ENCODE results near the gene NKAIN2.

The NKAIN2 gene

DNA sequence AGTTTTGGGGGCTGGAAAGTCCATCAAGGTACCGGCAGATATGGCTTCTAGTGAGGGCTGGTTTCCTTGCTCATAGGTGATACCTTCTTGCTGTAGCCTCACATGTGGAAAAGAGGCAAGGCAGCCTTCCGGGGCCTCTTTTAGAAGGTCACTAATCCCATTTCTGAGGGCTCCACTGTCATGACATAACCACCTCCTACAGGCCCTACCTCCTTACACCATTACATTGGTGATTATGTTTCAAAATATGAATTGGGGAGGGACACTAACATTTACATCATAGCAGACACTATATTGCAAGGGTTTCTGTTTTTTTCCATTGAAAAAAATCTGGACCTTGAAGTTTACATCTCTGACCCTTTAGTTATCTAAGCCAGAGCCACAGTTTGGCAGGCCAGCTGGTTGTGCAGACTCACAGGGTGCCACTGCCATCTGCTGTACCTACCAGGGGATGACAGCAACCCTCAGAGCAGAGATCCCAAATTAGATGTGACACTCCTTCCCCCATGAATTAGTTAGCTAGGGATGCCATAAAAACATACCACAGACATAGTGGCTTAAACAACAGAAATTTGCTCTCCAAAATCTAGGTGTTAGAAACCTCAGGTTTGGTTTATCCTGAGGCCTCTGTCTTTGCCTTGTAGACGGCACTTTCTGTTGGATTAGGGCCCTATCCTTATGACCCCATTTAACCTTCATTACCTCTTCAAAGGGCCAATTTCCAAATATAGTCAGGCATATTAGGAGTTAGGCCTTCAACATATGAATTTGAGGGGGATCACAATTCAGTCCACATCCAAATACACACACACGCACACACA is 992.2 kb downstream of the NKAIN2 start:
- H3K4me3 ChIP-seq (ENCODE audit: low read depth, low read length) = no peak overlapping the region
- TF ChIP-seq, protein P1, sequence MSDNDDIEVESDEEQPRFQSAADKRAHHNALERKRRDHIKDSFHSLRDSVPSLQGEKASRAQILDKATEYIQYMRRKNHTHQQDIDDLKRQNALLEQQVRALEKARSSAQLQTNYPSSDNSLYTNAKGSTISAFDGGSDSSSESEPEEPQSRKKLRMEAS (IDR thresholded peaks at IDR 0.05; ENCODE audit: low read depth, low read length) = no peak
- TF ChIP-seq, protein P2, sequence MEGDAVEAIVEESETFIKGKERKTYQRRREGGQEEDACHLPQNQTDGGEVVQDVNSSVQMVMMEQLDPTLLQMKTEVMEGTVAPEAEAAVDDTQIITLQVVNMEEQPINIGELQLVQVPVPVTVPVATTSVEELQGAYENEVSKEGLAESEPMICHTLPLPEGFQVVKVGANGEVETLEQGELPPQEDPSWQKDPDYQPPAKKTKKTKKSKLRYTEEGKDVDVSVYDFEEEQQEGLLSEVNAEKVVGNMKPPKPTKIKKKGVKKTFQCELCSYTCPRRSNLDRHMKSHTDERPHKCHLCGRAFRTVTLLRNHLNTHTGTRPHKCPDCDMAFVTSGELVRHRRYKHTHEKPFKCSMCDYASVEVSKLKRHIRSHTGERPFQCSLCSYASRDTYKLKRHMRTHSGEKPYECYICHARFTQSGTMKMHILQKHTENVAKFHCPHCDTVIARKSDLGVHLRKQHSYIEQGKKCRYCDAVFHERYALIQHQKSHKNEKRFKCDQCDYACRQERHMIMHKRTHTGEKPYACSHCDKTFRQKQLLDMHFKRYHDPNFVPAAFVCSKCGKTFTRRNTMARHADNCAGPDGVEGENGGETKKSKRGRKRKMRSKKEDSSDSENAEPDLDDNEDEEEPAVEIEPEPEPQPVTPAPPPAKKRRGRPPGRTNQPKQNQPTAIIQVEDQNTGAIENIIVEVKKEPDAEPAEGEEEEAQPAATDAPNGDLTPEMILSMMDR (IDR thresholded peaks at IDR 0.05; ENCODE audit: low read depth, low read length) = peak; percentile 48
- DNase-seq (ENCODE audit: low read depth) = peak; percentile 25

DNA sequence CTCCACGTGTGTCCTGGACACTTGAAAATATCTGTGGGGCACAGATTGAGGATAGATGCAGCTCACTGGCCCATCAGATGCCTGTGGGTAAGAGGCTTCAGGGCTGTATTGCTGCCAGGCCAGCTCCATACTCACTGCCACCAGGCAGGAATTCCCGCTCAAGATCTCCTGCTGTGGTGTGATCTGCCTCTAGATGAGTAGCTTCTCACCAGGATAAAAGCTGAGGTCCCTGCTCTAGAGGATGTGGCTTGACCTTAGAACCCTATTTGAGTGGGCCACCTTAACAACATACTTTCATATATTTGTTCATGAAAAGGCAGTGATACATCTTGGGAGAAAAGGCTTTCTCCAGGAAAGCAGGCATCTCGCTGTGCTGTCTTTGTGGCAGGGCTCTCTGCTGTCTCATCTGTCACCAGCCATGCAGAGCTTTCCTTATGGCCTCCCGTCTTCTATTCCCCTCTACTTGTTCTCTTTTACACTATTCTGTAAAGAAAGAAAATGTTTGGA is 992.9 kb downstream of the NKAIN2 start:
- no peak overlapping the region for H3K4me3 ChIP-seq (ENCODE audit: low read depth, low read length)
- TF ChIP-seq POLR2A (IDR thresholded peaks at IDR 0.05; ENCODE audit: extremely low read depth, insufficient read length) (no peak), MYC (IDR thresholded peaks at IDR 0.05; ENCODE audit: low read depth, low read length) (no peak)
- TF ChIP-seq, protein P1 (IDR thresholded peaks at IDR 0.05; ENCODE audit: low read depth, low read length) = no peak
- TF ChIP-seq, protein P2 (IDR thresholded peaks at IDR 0.05; ENCODE audit: low read depth, low read length) = no peak
- DNase-seq (ENCODE audit: low read depth) = no peak

DNA sequence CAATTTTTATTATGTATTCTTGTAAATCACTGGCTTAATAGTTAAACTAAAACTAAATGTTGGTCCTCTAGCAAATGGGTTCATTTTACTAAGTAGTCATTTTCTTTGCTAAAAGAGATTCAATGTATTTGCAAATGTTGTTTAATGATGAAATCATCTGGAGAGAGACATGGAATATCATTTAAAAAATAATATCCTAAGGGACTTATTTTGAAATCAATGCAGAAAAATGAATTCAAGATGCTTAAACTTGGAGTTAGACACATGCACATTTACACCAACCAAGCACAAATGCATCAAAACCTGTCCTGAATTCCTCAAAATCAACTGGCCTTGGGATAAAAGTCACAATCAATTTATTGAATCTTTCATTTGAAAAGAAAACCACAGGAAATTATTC is 993.6 kb downstream of the NKAIN2 start:
- DNase-seq (ENCODE audit: low read depth) = no peak
- TF ChIP-seq POLR2A (IDR thresholded peaks at IDR 0.05; ENCODE audit: extremely low read depth, insufficient read length) (no peak), MYC (IDR thresholded peaks at IDR 0.05; ENCODE audit: low read depth, low read length) (no peak)
- TF ChIP-seq, protein P2 (IDR thresholded peaks at IDR 0.05; ENCODE audit: low read depth, low read length) = no peak
- TF ChIP-seq, protein P1 (IDR thresholded peaks at IDR 0.05; ENCODE audit: low read depth, low read length) = no peak
- no peak overlapping the region for H3K4me3 ChIP-seq (ENCODE audit: low read depth, low read length)

DNA sequence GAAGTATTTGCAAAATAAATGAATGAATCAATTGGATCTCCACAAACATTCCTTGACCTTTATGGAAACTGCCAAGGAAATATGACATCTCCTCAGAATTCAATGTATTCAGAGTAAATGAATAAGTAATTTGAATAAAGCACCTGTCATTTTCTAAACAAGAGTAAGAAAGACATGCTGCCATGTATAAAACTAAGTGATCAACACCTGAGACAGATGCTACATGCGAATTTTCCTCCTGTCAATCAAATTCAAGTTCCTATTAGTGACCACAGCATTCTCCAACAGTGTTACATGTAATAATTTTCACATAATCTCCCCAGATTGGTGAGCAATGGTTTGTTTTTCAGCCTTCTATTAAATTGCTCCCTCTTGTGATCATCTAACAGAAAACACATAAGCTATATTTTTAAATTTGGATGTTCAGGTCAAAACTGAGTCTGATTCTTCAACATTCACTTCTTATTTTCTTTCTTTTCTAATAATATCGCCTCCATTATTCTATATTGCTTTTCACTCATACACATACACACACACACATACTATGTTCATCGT is 995.4 kb downstream of the NKAIN2 start:
- TF ChIP-seq, protein P1 (IDR thresholded peaks at IDR 0.05; ENCODE audit: low read depth, low read length) = no peak
- no peak for TF ChIP-seq POLR2A (IDR thresholded peaks at IDR 0.05; ENCODE audit: extremely low read depth, insufficient read length)
- no peak for TF ChIP-seq MYC (IDR thresholded peaks at IDR 0.05; ENCODE audit: low read depth, low read length)
- TF ChIP-seq, protein P2 (IDR thresholded peaks at IDR 0.05; ENCODE audit: low read depth, low read length) = no peak

DNA sequence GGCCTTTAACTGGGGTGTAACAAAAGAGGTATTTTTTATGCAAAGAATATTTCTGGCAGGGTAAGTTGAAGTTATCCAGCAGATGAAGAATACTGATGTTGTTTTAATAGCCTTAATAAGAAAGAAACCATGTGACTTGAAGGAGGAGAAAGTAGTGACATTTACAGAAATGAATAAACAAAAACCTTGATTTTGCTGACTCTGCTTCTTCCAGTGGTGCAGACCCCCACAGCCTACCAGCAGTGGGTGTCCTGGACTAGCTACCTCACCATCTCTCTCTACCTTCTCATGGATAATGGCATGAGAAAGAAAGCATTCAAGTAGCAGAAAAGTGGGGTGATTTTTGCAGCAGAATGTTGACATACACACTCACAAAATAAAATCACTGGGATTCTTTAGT is 996.0 kb downstream of the NKAIN2 start:
- TF ChIP-seq POLR2A (IDR thresholded peaks at IDR 0.05; ENCODE audit: extremely low read depth, insufficient read length) (no peak), MYC (IDR thresholded peaks at IDR 0.05; ENCODE audit: low read depth, low read length) (no peak)
- TF ChIP-seq, protein P2 (IDR thresholded peaks at IDR 0.05; ENCODE audit: low read depth, low read length) = no peak
- TF ChIP-seq, protein P1 (IDR thresholded peaks at IDR 0.05; ENCODE audit: low read depth, low read length) = no peak
- no peak overlapping the region for H3K4me3 ChIP-seq (ENCODE audit: low read depth, low read length)
- no peak for DNase-seq (ENCODE audit: low read depth)

More for the DNA sequence above, 995.4 kb downstream of the NKAIN2 start:
- DNase-seq (ENCODE audit: low read depth) = no peak
- H3K4me3 ChIP-seq (ENCODE audit: low read depth, low read length) = no peak overlapping the region
